Ovary (tissue), 3 donors: ENCODE data around the gene TGFBR2.

Experiments
- POLR2A ChIP-seq: fragments of 450-650 bp; IDR thresholded peaks from one replicate; pipeline ENCODE4 v1.6.1; 2017; ENCODE audit warnings: antibody characterized with exemption, mild to moderate bottlenecking, moderate library complexity
- TF ChIP-seq, protein P1 (sequence below), 3 donors: fragments of 450-650 bp in 2 of 3; fragments of 200-600 bp in 1 of 3; IDR thresholded peaks; one replicate each; pipeline versions ENCODE4 v1.5.1 to v1.8.0; 2016 to 2022; ENCODE audit warnings: antibody characterized with exemption in 3 of 3, mild to moderate bottlenecking in 1 of 3
- donor health status: DM: no; HTN: no; CAD: no.

- TF ChIP-seq, protein P1, sequence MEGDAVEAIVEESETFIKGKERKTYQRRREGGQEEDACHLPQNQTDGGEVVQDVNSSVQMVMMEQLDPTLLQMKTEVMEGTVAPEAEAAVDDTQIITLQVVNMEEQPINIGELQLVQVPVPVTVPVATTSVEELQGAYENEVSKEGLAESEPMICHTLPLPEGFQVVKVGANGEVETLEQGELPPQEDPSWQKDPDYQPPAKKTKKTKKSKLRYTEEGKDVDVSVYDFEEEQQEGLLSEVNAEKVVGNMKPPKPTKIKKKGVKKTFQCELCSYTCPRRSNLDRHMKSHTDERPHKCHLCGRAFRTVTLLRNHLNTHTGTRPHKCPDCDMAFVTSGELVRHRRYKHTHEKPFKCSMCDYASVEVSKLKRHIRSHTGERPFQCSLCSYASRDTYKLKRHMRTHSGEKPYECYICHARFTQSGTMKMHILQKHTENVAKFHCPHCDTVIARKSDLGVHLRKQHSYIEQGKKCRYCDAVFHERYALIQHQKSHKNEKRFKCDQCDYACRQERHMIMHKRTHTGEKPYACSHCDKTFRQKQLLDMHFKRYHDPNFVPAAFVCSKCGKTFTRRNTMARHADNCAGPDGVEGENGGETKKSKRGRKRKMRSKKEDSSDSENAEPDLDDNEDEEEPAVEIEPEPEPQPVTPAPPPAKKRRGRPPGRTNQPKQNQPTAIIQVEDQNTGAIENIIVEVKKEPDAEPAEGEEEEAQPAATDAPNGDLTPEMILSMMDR (IDR thresholded peaks at IDR 0.05): no peak
- no peak for TF ChIP-seq POLR2A
Observed at GRCh38 chr3:30690199-30690598, 83.8 kb downstream of the TGFBR2 start.
